Measurements from ENCODE around the gene NAV3. TPM values are rescaled to one million over a fixed set of nuclear protein-coding genes. Genes with fewer than 3 reads are reported as not detected.

Gene NAV3
- total RNA-seq, 1 experiment from 2014 or later, result 3.0 TPM

- no peak for TF ChIP-seq CTCF (conservative IDR thresholded peaks at IDR 0.05)
- Histone ChIP-seq H3K4me1 (ENCODE audit: insufficient read depth, low read length) (no peaks in the 10 kb centered on the region), H2BK15ac (ENCODE audit: low read depth, low read length) (no peak overlapping the region), H3K23ac (ENCODE audit: insufficient read length, low read depth, low read length) (no peak overlapping the region), H3T11ph (ENCODE audit: low read length) (no peak overlapping the region), H3K14ac (ENCODE audit: insufficient read depth, low read length) (no peak overlapping the region), H3K27ac (ENCODE audit: insufficient read length, low read depth, low read length) (no peak overlapping the region), H3K79me2 (ENCODE audit: insufficient read depth, low read length) (no peaks in the 10 kb centered on the region), H2BK5ac (ENCODE audit: insufficient read length, low read length) (no peak overlapping the region), H2BK12ac (ENCODE audit: insufficient read length, low read depth, low read length) (no peak overlapping the region), H3K4me2 (ENCODE audit: insufficient read depth, insufficient read length, low read length) (no peak overlapping the region), H2AK5ac (ENCODE audit: insufficient read length, low read length) (no peak overlapping the region), H4K8ac (replicated peaks; ENCODE audit: insufficient read length, low read depth, low read length) (no peak overlapping the region), H4K5ac (ENCODE audit: insufficient read length, low read depth, low read length) (no peak overlapping the region), H4K91ac (ENCODE audit: insufficient read length, low read depth, low read length) (no peak overlapping the region), H3K4ac (ENCODE audit: low read depth, low read length) (no peak overlapping the region), H4K20me1 (ENCODE audit: control insufficient read depth, insufficient read depth, insufficient read length) (no peaks in the 10 kb centered on the region), H3K9ac (ENCODE audit: extremely low read depth, insufficient read length, low read length) (no peak overlapping the region), H3K23me2 (ENCODE audit: insufficient read length, low read depth, low read length, poor library complexity, severe bottlenecking) (no peaks in the 10 kb centered on the region), H3K9me3 (ENCODE audit: control insufficient read depth, low read depth, low read length) (no peaks in the 10 kb centered on the region), H2BK20ac (ENCODE audit: low read depth, low read length, poor library complexity, severe bottlenecking) (no peak overlapping the region), H2AFZ (ENCODE audit: low read length) (no peak overlapping the region), H3K27me3 (ENCODE audit: insufficient read depth, low read length) (no peaks in the 10 kb centered on the region), H3K18ac (ENCODE audit: insufficient read length, low read depth, low read length) (no peak overlapping the region), H3K79me1 (ENCODE audit: insufficient read depth, low read depth, low read length, poor library complexity, severe bottlenecking) (no peaks in the 10 kb centered on the region), H2BK120ac (ENCODE audit: low read depth, low read length, poor library complexity, severe bottlenecking) (no peak overlapping the region), H3K56ac (ENCODE audit: insufficient read length, low read depth, low read length) (no peak overlapping the region)
- H3K9me3 Mint-ChIP-seq, result no peaks in the 10 kb centered on the region
- 100% methylated on average over 1 of the region's 4 CpGs for WGBS (ENCODE audit: extremely low coverage, insufficient read length, low lambda C conversion rate)
- no peaks in the 10 kb centered on the region for H3K4me1 Mint-ChIP-seq
- no peaks in the 10 kb centered on the region for H3K36me3 Mint-ChIP-seq (ENCODE audit: insufficient read depth in 1 of 3, low read depth in 3 of 3)
- no peak for DNase-seq
- no peak overlapping the region for H3K4me3 Mint-ChIP-seq
- H3K27me3 Mint-ChIP-seq (ENCODE audit: low read depth), result no peaks in the 10 kb centered on the region
- no peak overlapping the region for H3K27ac Mint-ChIP-seq
Observed at GRCh38 chr12:78085542-78086182, 255.0 kb downstream of the NAV3 start.
